GM12878 (cell line): ENCODE results near the gene ACE. TPM values are rescaled to one million over a fixed set of nuclear protein-coding genes. Genes with fewer than 3 reads are reported as not detected.

Experiments
- ATAC-seq: fragments of 200-7000 bp; cut with Tn5 transposase; 3 replicates; pipeline ENCODE4 v1.9.1; 2020; ENCODE audit warnings: mild to moderate bottlenecking, moderate library complexity
- BruUV-seq: library from RNA; stranded (reverse); fragments of 400-500 nt; replicated peaks from 2 replicates; lab custom pipeline; 2021; lab: Mats Ljungman, UMichigan
- CTCF ChIA-PET: fragments of 300-600 bp; sonication (Branson Sonifier 250); formaldehyde crosslinking; extraction: SDS; loops from one replicate; lab custom pipeline; 2021; ENCODE audit warnings: inconsistent platforms; lab: Yijun Ruan, JAX
- POLR2A ChIA-PET: fragments of 350-600 bp; formaldehyde crosslinking; extraction: SDS; loops from one replicate; lab custom pipeline; 2021; ENCODE audit warnings: inconsistent platforms; lab: Charles Lee
- RAD21 ChIA-PET: fragments of 300-600 bp; sonication (Branson Sonifier 250); formaldehyde crosslinking; loops from one replicate; lab custom pipeline; 2023; ENCODE audit warnings: antibody characterized with exemption; ENCODE audit not compliant: unreplicated experiment; lab: Charles Lee
- SMC1A ChIA-PET: fragments of 300-600 bp; sonication (Branson Sonifier 250); formaldehyde crosslinking; loops from one replicate; lab custom pipeline; 2023; ENCODE audit not compliant: unreplicated experiment, uncharacterized antibody; lab: Charles Lee
- DNase-seq: peaks from one replicate; pipeline ENCODE4 v3.0.0-alpha.2; 2011; ENCODE audit warnings: low read depth, low spot score
- FAIRE-seq: peaks from 3 replicates; lab custom pipeline; 2011; peaks lifted over from hg19 to GRCh38; lab: Jason Lieb, UNC
- H2AFZ ChIP-seq: 2 replicates; pipeline ENCODE4 v1.6.0; 2011; ENCODE audit warnings: low read depth, low read length, control low read depth; ENCODE audit not compliant: control insufficient read depth
- H3K27ac ChIP-seq: 2 replicates; pipeline ENCODE4 v1.5.1; 2011; ENCODE audit warnings: control low read depth; ENCODE audit not compliant: control insufficient read depth, insufficient read depth
- H3K27me3 ChIP-seq, 2 experiments: replicated peaks in 1 of 2; 2 replicates each; pipeline versions ENCODE4 v1.6.0 to v1.6.1; 2011; ENCODE audit warnings: low read length in 1 of 2; ENCODE audit not compliant: control insufficient read depth in 2 of 2, insufficient read depth in 2 of 2
- H3K36me3 ChIP-seq, 2 experiments: 2 replicates each; pipeline ENCODE4 v1.5.1; 2011; ENCODE audit warnings: low read length in 1 of 2; ENCODE audit not compliant: control insufficient read depth in 2 of 2, insufficient read depth in 2 of 2
- H3K4me1 ChIP-seq: 2 replicates; pipeline ENCODE4 v1.6.1; 2011; ENCODE audit warnings: mild to moderate bottlenecking, low read length, moderate library complexity, mixed read lengths; ENCODE audit not compliant: control insufficient read depth, insufficient read depth
- H3K4me2 ChIP-seq: 2 replicates; pipeline ENCODE4 v1.6.0; 2011; ENCODE audit warnings: control low read depth; ENCODE audit not compliant: control insufficient read depth, insufficient read depth
- H3K4me3 ChIP-seq: fragments of 200-600 bp; sonication (generic); 2 replicates; pipeline ENCODE4 v1.5.1; 2016
- H3K79me2 ChIP-seq: 2 replicates; pipeline ENCODE4 v1.6.0; 2011; ENCODE audit warnings: low read length; ENCODE audit not compliant: control insufficient read depth, insufficient read depth
- H3K9ac ChIP-seq: 2 replicates; pipeline ENCODE4 v1.8.0; 2011; ENCODE audit warnings: low read length, control low read depth, mixed read lengths; ENCODE audit not compliant: control insufficient read depth, insufficient read depth
- H3K9me3 ChIP-seq: replicated peaks from 3 replicates; pipeline ENCODE4 v1.5.1; 2011; ENCODE audit warnings: mild to moderate bottlenecking, low read length; ENCODE audit not compliant: control insufficient read depth, insufficient read depth
- H4K20me1 ChIP-seq: 2 replicates; pipeline ENCODE4 v1.6.0; 2011; ENCODE audit not compliant: control insufficient read depth, insufficient read depth
- BCLAF1 ChIP-seq: fragments of 450-650 bp; IDR thresholded peaks from 2 replicates; pipeline ENCODE4 v1.6.1; 2017; ENCODE audit warnings: antibody characterized with exemption, mild to moderate bottlenecking, moderate library complexity
- GABPA ChIP-seq: IDR thresholded peaks from 2 replicates; pipeline ENCODE4 v1.6.1; 2014; ENCODE audit warnings: antibody characterized with exemption, low read depth, mild to moderate bottlenecking, inconsistent platforms
- HDAC6 ChIP-seq: fragments of 200-600 bp; sonication (generic); IDR thresholded peaks from one replicate; pipeline ENCODE4 v1.8.0; 2017; ENCODE audit warnings: antibody characterized with exemption; ENCODE audit not compliant: unreplicated experiment
- IKZF1 ChIP-seq: fragments of 450-650 bp; conservative IDR thresholded peaks from 2 replicates; pipeline ENCODE4 v1.6.1; 2017; ENCODE audit warnings: antibody characterized with exemption, mild to moderate bottlenecking
- IKZF2 ChIP-seq, 2 experiments: fragments of 450-650 bp; IDR thresholded peaks; 2 replicates each; pipeline ENCODE4 v1.6.1; 2017; ENCODE audit warnings: mild to moderate bottlenecking in 2 of 2, moderate library complexity in 2 of 2
- MAX ChIP-seq: IDR thresholded peaks from 2 replicates; pipeline ENCODE4 v1.6.1; 2012; ENCODE audit warnings: low read depth, low read length, improper control_type of control experiment
- MEF2B ChIP-seq: fragments of 450-650 bp; IDR thresholded peaks from 2 replicates; pipeline ENCODE4 v1.6.1; 2018; ENCODE audit warnings: mild to moderate bottlenecking, moderate library complexity; ENCODE audit not compliant: partially characterized antibody, poor library complexity, severe bottlenecking
- MTA3 ChIP-seq: IDR thresholded peaks from 2 replicates; pipeline ENCODE4 v1.6.1; 2012; ENCODE audit warnings: low read length, inconsistent platforms, borderline replicate concordance
- PAX5 ChIP-seq: IDR thresholded peaks from 2 replicates; pipeline ENCODE4 v1.6.1; 2011; ENCODE audit warnings: low read depth, low read length, borderline replicate concordance
- RAD51 ChIP-seq: fragments of 450-650 bp; IDR thresholded peaks from 2 replicates; pipeline ENCODE4 v1.6.1; 2016; ENCODE audit warnings: moderate library complexity, mild to moderate bottlenecking, inconsistent platforms
- SRF ChIP-seq, 2 experiments: IDR thresholded peaks; 2 replicates each; pipeline ENCODE4 v1.6.1; 2011; ENCODE audit warnings: low read depth in 2 of 2, low read length in 2 of 2, mild to moderate bottlenecking in 1 of 2, moderate library complexity in 1 of 2
- TARDBP ChIP-seq: IDR thresholded peaks from 2 replicates; pipeline ENCODE4 v1.6.1; 2016; ENCODE audit warnings: borderline replicate concordance
- ZBED1 ChIP-seq: IDR thresholded peaks from 2 replicates; pipeline ENCODE4 v1.6.1; 2016; ENCODE audit warnings: borderline replicate concordance
- ZNF622 ChIP-seq: fragments of 450-650 bp; IDR thresholded peaks from 2 replicates; pipeline ENCODE4 v1.6.1; 2017; ENCODE audit warnings: mild to moderate bottlenecking, inconsistent platforms
- WGBS: methylation state at CpG from one replicate; pipeline ENCODE4 v1.1.6; 2016; ENCODE audit warnings: low lambda C conversion rate; ENCODE audit not compliant: insufficient replicate concordance, insufficient coverage; ENCODE audit errors: missing lambda C conversion rate; 5-methylcytosine and 5-hydroxymethylcytosine counted together
- in situ Hi-C: fragments of 300-500 bp; cut with MboI; formaldehyde crosslinking; loops from 9 replicates; pipeline ENCODE4 v1.14.3; 2018; ENCODE audit warnings: mixed read lengths
- intact Hi-C: fragments of 100-400 bp; cut with micrococcal nuclease; formaldehyde crosslinking; loops from one replicate; pipeline ENCODE4 v1.14.2; 2022; ENCODE audit not compliant: unreplicated experiment
- polyA plus RNA-seq, 11 experiments: library from polyadenylated mRNA; depleted of rRNA in 4 of 11; unstranded in 6 of 11; stranded (reverse) in 5 of 11; fragments of >200 nt; fragmentation: Nextera tagmentation in 4 of 11; fragmentation: Illumina TruSeq in 1 of 11; extraction: Ambion mirVana in 4 of 11; extraction: Trizol in 1 of 11; gene quantifications; 1 replicate in 1 of 11; 2 replicates in 10 of 11; pipeline versions ENCODE4 v1.2.1 to v1.2.3, GENCODE V29; 2011 to 2016; ENCODE audit warnings: inconsistent platforms in 2 of 11, missing spikeins in 2 of 11, low read depth in 1 of 11
- total RNA-seq, 4 experiments: library from RNA; depleted of rRNA in 3 of 4; stranded (reverse); fragments of >200 nt in 3 of 4; fragmentation: Illumina TruSeq in 1 of 4; extraction: Trizol in 1 of 4; gene quantifications; 2 replicates each; pipeline versions ENCODE4 v1.2.1 to v1.2.3, GENCODE V29; 2013 to 2021

Gene ACE
- total and polyA plus RNA-seq, 10 of the 15 experiments (the other 5 are each of a cell fraction or from before 2014, with no cell fraction given) = 0.46 TPM; not detected in 9

GRCh38 chr17:63460018-63460417 lies 16.8 kb upstream of the ACE start:
- H3K27ac ChIP-seq = no peak overlapping the region
- intact Hi-C loops (no loop called here), in situ Hi-C loops (no loop called here)
- H3K9me3 ChIP-seq = no peaks in the 10 kb centered on the region
- FAIRE-seq (no peak), ATAC-seq (no peak), DNase-seq (no peak)
- H3K4me2 ChIP-seq = no peak overlapping the region
- RAD21 ChIA-PET = no interaction called here
- H3K9ac ChIP-seq = no peak overlapping the region
- H3K4me1 ChIP-seq = peaks cover 16% of the 10 kb centered on the region
- H4K20me1 ChIP-seq = no peaks in the 10 kb centered on the region
- no peaks in the 10 kb centered on the region for H3K36me3 ChIP-seq
- WGBS = 98% methylated on average over 9 of the region's 9 CpGs
- SMC1A ChIA-PET = no interaction called here
- H3K79me2 ChIP-seq = no peaks in the 10 kb centered on the region
- no peak overlapping the region for H2AFZ ChIP-seq
- POLR2A ChIA-PET = no interaction called here
- no TSS peak for BruUV-seq
- H3K4me3 ChIP-seq = no peak overlapping the region
- CTCF ChIA-PET = interaction anchor here (0.7 to 1.4 kb wide), 2 partner anchors 15 to 35 kb away, joined by 3 read pairs; no protein-coding TSS in a partner anchor
- TF ChIP-seq ZBED1 (no peak), IKZF1 (no peak), MEF2B (no peak), GABPA (no peak), ZNF622 (no peak), HDAC6 (no peak), TARDBP (no peak), MAX (no peak), RAD51 (no peak), SRF (IDR thresholded peaks at IDR 0.05; ENCODE audit: low read depth in 2 of 2, low read length in 2 of 2) (no peak), IKZF2 (IDR thresholded peaks at IDR 0.05) (no peak), PAX5 (no peak), BCLAF1 (no peak), MTA3 (no peak)
- no peaks in the 10 kb centered on the region for H3K27me3 ChIP-seq
